NT2/D1 (cell line): ENCODE results near the gene NR3C2.
"Not testable (repeated sequence)": the region's sequence is repeated elsewhere in the genome, so short reads cannot be mapped to it uniquely, and the experiment has no call there.

ENCODE experiments used
- DNase-seq: peaks from one replicate; pipeline ENCODE4 v3.0.0-alpha.2; 2011; ENCODE audit warnings: low read depth, low spot score
- H3K27me3 ChIP-seq: 2 replicates; pipeline ENCODE4 v1.6.0; 2011; ENCODE audit warnings: mild to moderate bottlenecking; ENCODE audit not compliant: insufficient read length, insufficient read depth
- H3K36me3 ChIP-seq: 2 replicates; pipeline ENCODE4 v1.6.1; 2011; ENCODE audit warnings: mild to moderate bottlenecking, low read length, mixed read lengths; ENCODE audit not compliant: insufficient read depth, insufficient read length
- H3K4me1 ChIP-seq: 2 replicates; pipeline ENCODE4 v1.5.1; 2011; ENCODE audit not compliant: insufficient read depth, insufficient read length
- H3K4me3 ChIP-seq: 2 replicates; pipeline ENCODE4 v1.5.1; 2011; ENCODE audit warnings: low read depth; ENCODE audit not compliant: insufficient read length
- H3K9ac ChIP-seq: 2 replicates; pipeline ENCODE4 v1.6.0; 2011; ENCODE audit warnings: low read depth; ENCODE audit not compliant: insufficient read length
- H3K9me3 ChIP-seq: 2 replicates; pipeline ENCODE4 v1.5.1; 2011; ENCODE audit warnings: mild to moderate bottlenecking, low read length; ENCODE audit not compliant: insufficient read depth
- SUZ12 ChIP-seq: IDR thresholded peaks from 2 replicates; pipeline ENCODE4 v1.6.1; 2011; ENCODE audit not compliant: insufficient read length, insufficient read depth; ENCODE audit errors: extremely low read depth
- YY1 ChIP-seq: IDR thresholded peaks from 2 replicates; pipeline ENCODE4 v1.6.1; 2011; ENCODE audit not compliant: insufficient read length, insufficient read depth
- ZNF274 ChIP-seq: IDR thresholded peaks from 2 replicates; pipeline ENCODE4 v1.6.1; 2011; ENCODE audit warnings: mild to moderate bottlenecking, low read depth, low read length

Gene NR3C2

GRCh38 chr4:148204171-148204570, 238.0 kb downstream of the NR3C2 start:
- Histone ChIP-seq H3K9me3 (no peaks in the 10 kb centered on the region), H3K4me1 (no peaks in the 10 kb centered on the region), H3K27me3 (no peaks in the 10 kb centered on the region), H3K4me3 (no peak overlapping the region), H3K36me3 (no peaks in the 10 kb centered on the region), H3K9ac (no peak overlapping the region)
- DNase-seq = no peak
- no peak for TF ChIP-seq YY1
- no peak for TF ChIP-seq ZNF274
- no peak for TF ChIP-seq SUZ12

- TF ChIP-seq YY1 (no peak), ZNF274 (no peak), SUZ12 (no peak)
- H3K36me3 ChIP-seq = no peaks in the 10 kb centered on the region
- no peak overlapping the region for H3K9ac ChIP-seq
- no peak overlapping the region for H3K4me3 ChIP-seq
- H3K27me3 ChIP-seq = no peaks in the 10 kb centered on the region
- peak; percentile 27 for DNase-seq
- H3K4me1 ChIP-seq = no peaks in the 10 kb centered on the region
- no peaks in the 10 kb centered on the region for H3K9me3 ChIP-seq
Measured at GRCh38 chr4:148203056-148203898, 238.9 kb downstream of the NR3C2 start.

GRCh38 chr4:148200960-148201359, 241.3 kb downstream of the NR3C2 start:
- H3K27me3 ChIP-seq = no peaks in the 10 kb centered on the region
- no peak for DNase-seq
- H3K36me3 ChIP-seq = no peaks in the 10 kb centered on the region
- H3K9ac ChIP-seq = no peak overlapping the region
- no peaks in the 10 kb centered on the region for H3K4me1 ChIP-seq
- H3K4me3 ChIP-seq = no peak overlapping the region
- TF ChIP-seq ZNF274 (no peak), YY1 (no peak), SUZ12 (no peak)
- H3K9me3 ChIP-seq = no peaks in the 10 kb centered on the region; the same call in 1 of the 2 replicates

GRCh38 chr4:148196164-148196563, 246.1 kb downstream of the NR3C2 start:
- no peak for TF ChIP-seq SUZ12
- no peak for TF ChIP-seq ZNF274
- no peak for TF ChIP-seq YY1
- H3K4me1 ChIP-seq = no peaks in the 10 kb centered on the region
- no peaks in the 10 kb centered on the region for H3K36me3 ChIP-seq
- no peaks in the 10 kb centered on the region; the same call in none of the 2 replicates for H3K9me3 ChIP-seq
- no peak overlapping the region for H3K4me3 ChIP-seq
- no peak overlapping the region for H3K9ac ChIP-seq
- no peaks in the 10 kb centered on the region for H3K27me3 ChIP-seq
- DNase-seq = no peak

- H3K4me3 ChIP-seq = no peak overlapping the region
- H3K9ac ChIP-seq = no peak overlapping the region
- no peaks in the 10 kb centered on the region; the same call in 1 of the 2 replicates for H3K9me3 ChIP-seq
- H3K27me3 ChIP-seq = no peaks in the 10 kb centered on the region
- H3K4me1 ChIP-seq = no peaks in the 10 kb centered on the region
- DNase-seq = no peak
- H3K36me3 ChIP-seq = no peaks in the 10 kb centered on the region
- TF ChIP-seq SUZ12 (no peak), YY1 (no peak), ZNF274 (no peak)
Measured at GRCh38 chr4:148192526-148192925, 249.7 kb downstream of the NR3C2 start.

GRCh38 chr4:148187454-148188222, 254.6 kb downstream of the NR3C2 start:
- not testable (repeated sequence) for H3K4me1 ChIP-seq, H3K36me3 ChIP-seq, DNase-seq

GRCh38 chr4:148184922-148185321, 257.3 kb downstream of the NR3C2 start:
- no peak for DNase-seq
- no peaks in the 10 kb centered on the region for H3K27me3 ChIP-seq
- H3K36me3 ChIP-seq = no peaks in the 10 kb centered on the region
- TF ChIP-seq YY1 (no peak), SUZ12 (no peak), ZNF274 (no peak)
- H3K9ac ChIP-seq = no peak overlapping the region
- H3K4me3 ChIP-seq = no peak overlapping the region
- no peaks in the 10 kb centered on the region for H3K4me1 ChIP-seq
- no peaks in the 10 kb centered on the region for H3K9me3 ChIP-seq

More at GRCh38 chr4:148187454-148188222, 254.6 kb downstream of the NR3C2 start:
- not testable (repeated sequence) for H3K9ac ChIP-seq, H3K9me3 ChIP-seq, H3K4me3 ChIP-seq, H3K27me3 ChIP-seq
